ENCODE results near the gene SKIC3. TPM values are rescaled to one million over a fixed set of nuclear protein-coding genes. Genes with fewer than 3 reads are reported as not detected.
A peak's percentile ranks its signal among the peaks of the same experiment; 100 is the strongest.

Gene SKIC3
- total RNA-seq (10 to 100 TPM; 56.4 to 66.7 (median 58.4) TPM), polyA plus RNA-seq (14.2 TPM)
- long read RNA-seq, donor 1, full-length matches to known transcripts = 15 of 50 reads
- long read RNA-seq, donor 1, partial matches to known transcripts = 29 of 50 reads
- long read RNA-seq, donor 1, other reads (novel, unspliced or antisense) = 6 of 50 reads
- long read RNA-seq, donor 2, full-length matches to known transcripts = 12 of 25 reads
- long read RNA-seq, donor 2, partial matches to known transcripts = 11 of 25 reads
- long read RNA-seq, donor 2, other reads (novel, unspliced or antisense) = 2 of 25 reads
- long read RNA-seq, donor 3, full-length matches to known transcripts = 26 of 67 reads
- long read RNA-seq, donor 3, partial matches to known transcripts = 32 of 67 reads
- long read RNA-seq, donor 3, other reads (novel, unspliced or antisense) = 9 of 67 reads
- long read RNA-seq, donor 4, full-length matches to known transcripts = 6 of 20 reads
- long read RNA-seq, donor 4, partial matches to known transcripts = 12 of 20 reads
- long read RNA-seq, donor 4, other reads (novel, unspliced or antisense) = 2 of 20 reads

DNA sequence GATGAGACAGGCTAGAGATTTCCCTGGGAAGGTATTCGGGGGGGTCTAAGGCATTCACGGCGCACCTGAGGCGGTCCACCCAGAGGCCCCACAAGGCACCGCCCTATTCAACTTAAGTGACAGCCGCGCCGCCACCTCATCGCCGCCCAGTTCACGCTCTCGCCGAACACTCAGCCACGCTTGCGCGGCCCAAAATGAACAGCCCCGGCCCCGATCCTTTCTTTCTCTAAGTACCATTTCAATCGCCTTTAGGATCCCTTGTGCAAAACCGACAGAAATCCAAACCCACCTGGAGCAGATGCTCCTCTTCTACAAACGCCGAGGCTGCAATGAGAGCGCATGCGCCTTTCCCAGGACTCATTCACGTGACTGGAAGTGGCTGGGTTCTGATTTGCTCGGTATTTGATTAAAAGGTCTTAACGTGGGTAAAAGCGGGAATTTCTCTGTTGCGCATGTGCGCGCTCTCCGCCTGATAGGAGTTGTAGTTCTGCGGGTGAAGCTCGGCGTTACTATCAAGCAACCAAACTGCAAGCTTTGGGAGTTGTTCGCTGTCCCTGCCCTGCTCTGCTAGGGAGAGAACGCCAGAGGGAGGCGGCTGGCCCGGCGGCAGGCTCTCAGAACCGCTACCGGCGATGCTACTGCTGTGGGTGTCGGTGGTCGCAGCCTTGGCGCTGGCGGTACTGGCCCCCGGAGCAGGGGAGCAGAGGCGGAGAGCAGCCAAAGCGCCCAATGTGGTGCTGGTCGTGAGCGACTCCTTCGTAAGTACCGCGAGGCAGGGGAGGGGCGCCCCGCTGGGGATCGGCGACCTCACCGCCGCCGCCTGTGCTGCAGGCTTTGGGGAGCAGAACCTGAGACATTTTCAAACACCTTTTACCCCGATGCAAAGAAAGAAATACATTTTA is at the start of gene SKIC3, which contains the start of gene ARSK:
Gene SKIC3, minus strand, starts transcription at position 331 of the 902 bp plus-strand sequence. CDS start 7,827 bp downstream, outside the sequence.
Gene ARSK, plus strand, starts transcription at position 455 of the 902 bp plus-strand sequence. Its CDS starts 178 bp downstream, at position 633.
- WGBS = under 1% methylated on average over 63 of the region's 63 CpGs
- DNase-seq (peak; percentile 95 to 97 (median 96)), ATAC-seq (peak; percentile 99)
- Histone ChIP-seq H3K27ac (ENCODE audit: low read length) (peak within 1 kb of the TSS; percentile 76), H3K4me3 (ENCODE audit: low read length) (peak within 1 kb of the TSS; percentile 69), H3K4me1 (ENCODE audit: control insufficient read depth, insufficient read depth, low read length) (no peaks in the 10 kb centered on the region), H3K9me3 (ENCODE audit: control insufficient read depth, low read length) (no peaks in the 10 kb centered on the region), H3K27me3 (ENCODE audit: control insufficient read depth, insufficient read depth) (no peaks in the 10 kb centered on the region)
- intact Hi-C loops (cut with DNase I) = no loop called here

GRCh38 chr5:95600557-95600956 is 45.8 kb upstream of the SKIC3 start:
- no peak for ATAC-seq
- no peak overlapping the region for H3K4me3 ChIP-seq (ENCODE audit: low read length)
- WGBS = 57% methylated on average over 1 of the region's 1 CpG

DNA sequence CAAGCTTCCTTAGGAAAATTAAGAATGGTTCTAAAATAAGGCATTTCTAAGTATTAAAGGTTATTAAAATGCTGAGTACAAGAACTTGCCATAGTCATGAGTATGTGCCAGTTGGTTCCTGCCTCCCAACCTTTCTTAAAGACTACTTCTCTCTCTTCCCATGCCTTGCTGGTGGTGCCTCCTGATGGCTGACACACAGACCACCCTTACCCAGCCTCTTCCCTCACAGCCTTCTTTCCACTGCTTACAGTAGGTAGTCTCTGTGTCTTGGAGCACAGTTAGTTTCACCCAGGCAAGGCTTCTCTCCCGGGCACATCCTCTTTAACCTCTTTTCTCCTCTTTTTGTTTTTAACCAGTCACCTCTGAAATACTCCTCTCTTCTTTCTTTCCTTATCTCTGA is 44.5 kb upstream of the SKIC3 start:
- H3K4me3 ChIP-seq (ENCODE audit: low read length) = no peak overlapping the region
- ATAC-seq (no peak), DNase-seq (no peak)
- no peaks in the 10 kb centered on the region for H3K27me3 ChIP-seq (ENCODE audit: control insufficient read depth, insufficient read depth)
- H3K4me1 ChIP-seq (ENCODE audit: control insufficient read depth, insufficient read depth, low read length) = no peaks in the 10 kb centered on the region
- no peak overlapping the region for H3K27ac ChIP-seq (ENCODE audit: low read length)
- intact Hi-C loops (cut with DNase I) = no loop called here
- 85% methylated on average over 1 of the region's 1 CpG for WGBS
- H3K9me3 ChIP-seq (ENCODE audit: control insufficient read depth, low read length) = no peaks in the 10 kb centered on the region

More at GRCh38 chr5:95600557-95600956, 45.8 kb upstream of the SKIC3 start:
- no peaks in the 10 kb centered on the region for H3K27me3 ChIP-seq (ENCODE audit: control insufficient read depth, insufficient read depth)
- no peak overlapping the region for H3K27ac ChIP-seq (ENCODE audit: low read length)
- no peaks in the 10 kb centered on the region for H3K9me3 ChIP-seq (ENCODE audit: control insufficient read depth, low read length)
- DNase-seq = no peak
- intact Hi-C loops (cut with DNase I) = no loop called here
- no peaks in the 10 kb centered on the region for H3K4me1 ChIP-seq (ENCODE audit: control insufficient read depth, insufficient read depth, low read length)

DNA sequence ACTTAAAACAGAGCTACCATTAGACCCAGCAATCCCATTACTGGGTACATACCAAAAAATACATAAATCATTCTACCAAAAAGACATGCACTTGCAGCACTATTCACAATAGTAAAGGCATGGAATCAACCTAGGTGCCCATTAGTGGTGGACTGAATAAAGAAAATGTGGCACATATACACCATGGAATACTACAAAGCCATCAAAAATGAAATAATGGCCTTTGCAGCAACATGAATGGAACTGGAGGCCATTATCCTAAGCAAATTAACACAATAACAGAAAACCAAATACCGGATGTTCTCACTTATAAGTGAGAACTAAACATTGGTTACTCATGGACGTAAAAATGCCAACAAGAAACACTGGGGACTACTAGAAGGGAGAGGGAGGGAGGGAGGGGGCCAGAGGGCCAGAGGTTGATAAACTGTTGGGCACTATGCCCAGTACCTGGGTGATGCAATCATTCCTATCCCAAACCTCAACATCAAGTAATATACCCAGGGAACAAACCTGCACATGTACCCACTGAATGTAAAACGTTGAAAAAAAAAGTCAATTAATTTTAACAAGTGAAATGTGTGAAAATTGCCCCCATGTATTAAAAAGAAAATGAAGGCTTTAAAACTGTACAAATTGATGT is 40.6 kb upstream of the SKIC3 start:
- no peaks in the 10 kb centered on the region for H3K27me3 ChIP-seq (ENCODE audit: control insufficient read depth, insufficient read depth)
- WGBS = 95% methylated on average over 3 of the region's 3 CpGs
- H3K9me3 ChIP-seq (ENCODE audit: control insufficient read depth, low read length) = no peaks in the 10 kb centered on the region
- no peak overlapping the region for H3K4me3 ChIP-seq (ENCODE audit: low read length)
- intact Hi-C loops (cut with DNase I) = no loop called here
- H3K27ac ChIP-seq (ENCODE audit: low read length) = no peak overlapping the region
- ATAC-seq = no peak
- no peak for DNase-seq
- H3K4me1 ChIP-seq (ENCODE audit: control insufficient read depth, insufficient read depth, low read length) = no peaks in the 10 kb centered on the region

DNA sequence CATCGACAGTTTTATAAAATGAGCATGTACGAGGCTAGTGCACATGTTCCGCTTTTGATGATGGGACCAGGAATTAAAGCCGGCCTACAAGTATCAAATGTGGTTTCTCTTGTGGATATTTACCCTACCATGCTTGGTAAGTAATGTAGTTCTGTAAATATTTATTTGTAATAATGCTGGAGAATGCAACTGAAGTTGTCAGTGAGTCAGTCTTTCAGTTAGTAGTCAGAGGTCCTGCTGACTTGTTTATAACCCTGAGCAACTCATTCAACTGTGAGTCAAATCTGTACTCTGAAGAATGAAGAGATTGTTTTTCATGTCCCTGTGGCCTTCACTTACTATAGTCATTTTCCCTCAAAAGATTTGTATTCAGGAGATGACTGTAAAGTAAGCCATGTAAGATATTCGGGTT is 36.7 kb upstream of the SKIC3 start:
- DNase-seq (no peak), ATAC-seq (no peak)
- 92% methylated on average over 5 of the region's 5 CpGs for WGBS
- H3K27me3 ChIP-seq (ENCODE audit: control insufficient read depth, insufficient read depth) = no peaks in the 10 kb centered on the region
- intact Hi-C loops (cut with DNase I) = no loop called here
- no peaks in the 10 kb centered on the region for H3K9me3 ChIP-seq (ENCODE audit: control insufficient read depth, low read length)
- no peak overlapping the region for H3K4me3 ChIP-seq (ENCODE audit: low read length)
- no peaks in the 10 kb centered on the region for H3K4me1 ChIP-seq (ENCODE audit: control insufficient read depth, insufficient read depth, low read length)
- no peak overlapping the region for H3K27ac ChIP-seq (ENCODE audit: low read length)

DNA sequence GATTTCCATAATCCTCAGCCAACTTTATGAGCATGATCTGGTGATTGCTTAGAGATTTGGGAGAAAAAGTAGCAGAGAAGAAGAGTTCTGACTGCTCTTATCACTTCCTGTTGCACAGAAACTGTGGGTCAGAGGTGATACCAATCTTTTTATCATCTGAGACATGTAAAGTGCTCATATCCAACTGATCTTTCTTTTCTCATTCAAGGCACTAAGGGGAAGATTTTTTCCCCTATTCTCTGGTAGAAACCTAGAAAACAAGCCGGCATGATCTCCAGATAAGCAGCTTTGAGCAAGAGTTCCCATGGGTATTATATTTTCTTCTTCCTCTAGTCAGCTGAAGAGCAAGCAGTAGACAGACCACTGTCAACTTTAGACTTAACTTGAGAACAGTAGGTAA is 36.1 kb upstream of the SKIC3 start:
- H3K4me1 ChIP-seq (ENCODE audit: control insufficient read depth, insufficient read depth, low read length) = no peaks in the 10 kb centered on the region
- no peaks in the 10 kb centered on the region for H3K27me3 ChIP-seq (ENCODE audit: control insufficient read depth, insufficient read depth)
- no peak overlapping the region for H3K4me3 ChIP-seq (ENCODE audit: low read length)
- H3K9me3 ChIP-seq (ENCODE audit: control insufficient read depth, low read length) = no peaks in the 10 kb centered on the region
- intact Hi-C loops (cut with DNase I) = no loop called here
- WGBS = 78% methylated on average over 1 of the region's 1 CpG
- ATAC-seq (no peak), DNase-seq (no peak)
- H3K27ac ChIP-seq (ENCODE audit: low read length) = no peak overlapping the region

DNA sequence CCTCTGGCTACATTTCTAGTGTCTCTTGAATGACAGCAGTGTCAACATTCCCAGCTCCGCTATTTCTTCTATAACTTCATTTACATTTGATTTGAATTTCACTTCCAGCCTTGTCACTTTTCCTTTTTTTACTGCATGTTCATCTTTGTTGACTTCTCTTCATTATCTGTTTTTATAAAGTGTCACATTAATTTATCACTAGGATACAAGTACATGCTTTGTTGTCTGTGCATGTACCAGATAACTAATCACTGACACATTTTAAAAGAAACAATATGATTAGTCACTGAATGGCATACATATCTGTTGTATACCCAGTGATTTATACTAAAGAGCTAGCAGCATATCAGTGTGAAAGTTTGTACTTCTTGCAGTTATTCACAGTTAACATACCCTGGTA is 29.2 kb upstream of the SKIC3 start:
- Histone ChIP-seq H3K4me3 (ENCODE audit: low read length) (no peak overlapping the region), H3K4me1 (ENCODE audit: control insufficient read depth, insufficient read depth, low read length) (no peaks in the 10 kb centered on the region), H3K9me3 (ENCODE audit: control insufficient read depth, low read length) (no peaks in the 10 kb centered on the region), H3K27ac (ENCODE audit: low read length) (no peak overlapping the region), H3K27me3 (ENCODE audit: control insufficient read depth, insufficient read depth) (no peaks in the 10 kb centered on the region)
- 95% methylated on average over 1 of the region's 1 CpG for WGBS
- ATAC-seq (no peak), DNase-seq (no peak)
- intact Hi-C loops (cut with DNase I) = no loop called here

DNA sequence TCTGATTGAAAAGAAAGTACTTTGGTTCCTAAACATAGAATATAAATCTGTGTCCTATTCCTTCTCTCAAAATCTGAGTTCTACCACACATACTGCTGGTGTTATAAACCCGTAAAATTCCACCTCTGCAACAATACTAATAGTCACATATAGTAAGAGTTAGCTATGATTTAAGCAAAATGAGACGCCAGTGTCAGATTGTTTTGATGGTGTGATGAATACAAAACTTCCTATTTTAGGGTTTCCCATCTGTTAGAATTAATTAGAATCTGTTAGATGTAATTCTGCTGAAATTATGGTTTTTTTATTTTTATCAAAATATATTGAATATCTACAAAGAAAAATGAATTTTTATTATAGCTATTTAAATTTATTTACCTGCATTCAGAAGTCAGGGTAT is 26.8 kb upstream of the SKIC3 start:
- DNase-seq (no peak), ATAC-seq (no peak)
- intact Hi-C loops (cut with DNase I) = no loop called here
- Histone ChIP-seq H3K27ac (ENCODE audit: low read length) (no peak overlapping the region), H3K4me1 (ENCODE audit: control insufficient read depth, insufficient read depth, low read length) (no peaks in the 10 kb centered on the region), H3K27me3 (ENCODE audit: control insufficient read depth, insufficient read depth) (no peaks in the 10 kb centered on the region), H3K4me3 (ENCODE audit: low read length) (no peak overlapping the region), H3K9me3 (ENCODE audit: control insufficient read depth, low read length) (no peaks in the 10 kb centered on the region)
- WGBS = 96% methylated on average over 2 of the region's 2 CpGs

DNA sequence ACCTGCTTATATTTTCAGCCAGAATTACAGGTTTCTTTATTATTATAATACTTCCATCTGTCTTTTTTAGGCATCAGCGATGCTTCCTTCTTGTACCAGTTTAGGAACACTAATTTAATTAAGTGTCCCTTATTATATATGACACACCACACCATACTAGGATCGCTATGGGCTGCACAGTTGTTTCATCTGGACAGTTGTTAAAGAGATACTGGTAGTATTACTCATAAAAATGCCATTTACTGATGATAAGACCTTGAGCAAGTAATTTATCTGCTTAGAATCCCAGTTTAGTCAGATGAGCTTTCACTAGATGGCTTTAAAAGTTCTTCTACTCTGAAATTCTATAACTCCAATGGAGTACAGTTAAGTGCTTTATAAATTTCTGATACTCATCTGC is 17.2 kb upstream of the SKIC3 start:
- Histone ChIP-seq H3K4me1 (ENCODE audit: control insufficient read depth, insufficient read depth, low read length) (no peaks in the 10 kb centered on the region), H3K27ac (ENCODE audit: low read length) (no peak overlapping the region), H3K9me3 (ENCODE audit: control insufficient read depth, low read length) (no peaks in the 10 kb centered on the region), H3K4me3 (ENCODE audit: low read length) (no peak overlapping the region), H3K27me3 (ENCODE audit: control insufficient read depth, insufficient read depth) (no peaks in the 10 kb centered on the region)
- WGBS = 90% methylated on average over 2 of the region's 2 CpGs
- ATAC-seq = no peak
- intact Hi-C loops (cut with DNase I) = no loop called here
- DNase-seq = no peak

DNA sequence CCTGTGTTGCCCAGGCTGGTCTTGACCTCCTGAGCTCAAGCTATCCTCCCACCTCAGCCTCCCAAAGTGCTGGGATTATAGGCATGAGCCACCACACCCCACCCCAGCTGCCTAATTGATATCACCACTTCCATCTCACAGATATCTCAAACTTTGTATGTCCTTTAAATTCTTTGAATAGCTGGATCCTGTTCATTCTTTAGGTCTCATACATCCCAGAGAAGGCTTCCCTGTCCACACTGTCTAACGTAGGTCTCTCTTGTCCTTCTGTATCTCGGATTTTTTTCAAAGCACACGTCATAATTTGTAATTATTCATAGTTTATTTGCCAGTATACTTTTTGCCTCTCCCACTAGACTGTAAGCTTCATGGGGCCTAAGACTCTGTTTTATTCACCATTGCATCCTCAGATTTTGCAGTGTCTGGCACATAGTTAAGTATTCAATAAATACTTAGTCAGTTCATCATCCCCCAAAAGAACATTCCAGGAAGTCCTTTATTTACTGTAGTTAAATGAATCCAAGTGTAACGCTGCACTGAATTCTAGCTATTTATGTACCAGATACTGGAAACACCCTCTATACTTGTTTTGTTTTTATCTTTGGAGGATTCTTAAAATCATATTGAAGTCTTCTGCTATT is 10.6 kb upstream of the SKIC3 start:
- no peak for DNase-seq
- Histone ChIP-seq H3K9me3 (ENCODE audit: control insufficient read depth, low read length) (no peaks in the 10 kb centered on the region), H3K27ac (ENCODE audit: low read length) (no peak overlapping the region), H3K4me1 (ENCODE audit: control insufficient read depth, insufficient read depth, low read length) (no peaks in the 10 kb centered on the region), H3K27me3 (ENCODE audit: control insufficient read depth, insufficient read depth) (no peaks in the 10 kb centered on the region), H3K4me3 (ENCODE audit: low read length) (no peak overlapping the region)
- 83% methylated on average over 4 of the region's 4 CpGs for WGBS
- no peak for ATAC-seq
- intact Hi-C loops (cut with DNase I) = no loop called here

Measured in right cardiac atrium (tissue), 5 donors.